Esophagus squamous epithelium (tissue), 5 donors: Measurements from ENCODE around the gene SNF8. TPM values are rescaled to one million over a fixed set of nuclear protein-coding genes. Genes with fewer than 3 reads are reported as not detected.
A peak's percentile ranks its signal among the peaks of the same experiment; 100 is the strongest.

Experiments used
- DNase-seq: peaks from one replicate; lab custom pipeline; 2025; lab: John Stamatoyannopoulos, UW
- H3K27ac ChIP-seq, 4 donors: fragments of 200-600 bp; sonication (generic); one replicate each; pipeline ENCODE4 v1.5.1; 2016 to 2019; ENCODE audit warnings: mild to moderate bottlenecking in 1 of 4
- H3K27me3 ChIP-seq, 4 donors: fragments of 200-600 bp; sonication (generic); 1 replicate in 3 of 4; 2 replicates in 1 of 4; pipeline versions ENCODE4 v1.5.1 to v1.6.0; 2017 to 2021; ENCODE audit warnings: antibody characterized with exemption in 1 of 4
- H3K36me3 ChIP-seq, 3 donors: fragments of 200-600 bp; sonication (generic); one replicate each; pipeline ENCODE4 v1.5.1; 2016 to 2019
- H3K4me1 ChIP-seq, 3 donors: fragments of 200-600 bp; sonication (generic); one replicate each; pipeline ENCODE4 v1.5.1; 2017 to 2019
- H3K4me3 ChIP-seq, 4 donors: fragments of 200-600 bp; sonication (generic); 1 replicate in 3 of 4; 2 replicates in 1 of 4; pipeline ENCODE4 v1.5.1; 2016 to 2019; ENCODE audit warnings: mild to moderate bottlenecking in 2 of 4, moderate library complexity in 1 of 4
- H3K9me3 ChIP-seq, 3 donors: fragments of 200-600 bp; sonication (generic); one replicate each; pipeline ENCODE4 v1.5.1; 2016 to 2019
- POLR2A ChIP-seq, 4 donors: fragments of 450-650 bp; IDR thresholded peaks; one replicate each; pipeline ENCODE4 v1.6.1; 2017; ENCODE audit warnings: antibody characterized with exemption in 4 of 4, mild to moderate bottlenecking in 4 of 4, moderate library complexity in 3 of 4
- WGBS, 2 donors: methylation state at CpG; one replicate each; pipeline ENCODE4 v1.1.5; 2018; 5-methylcytosine and 5-hydroxymethylcytosine counted together
- intact Hi-C: fragments of 100-400 bp; cut with DNase I; formaldehyde crosslinking; loops from one replicate; pipeline ENCODE4 v1.15.0; 2022
- total RNA-seq, 4 donors: library from RNA; depleted of rRNA; stranded (reverse); fragments of >200 nt; gene quantifications; one replicate each; pipeline ENCODE4 v1.1.0, GENCODE V29; 2016
- TF ChIP-seq, protein P1 (sequence below), 6 experiments: fragments of 450-650 bp in 4 of 6; fragments of 200-600 bp in 2 of 6; sonication (generic) in 2 of 6; IDR thresholded peaks; one replicate each; pipeline ENCODE4 v1.5.1; 2016 to 2019; ENCODE audit warnings: antibody characterized with exemption in 6 of 6, mild to moderate bottlenecking in 4 of 6, moderate library complexity in 4 of 6
- donor health status: DM: yes; HTN: yes; CAD: no.

SNF8 gene
- total RNA-seq, 4 donors from 2014 or later, result 39.0 to 64.7 (median 60.4) TPM

DNA sequence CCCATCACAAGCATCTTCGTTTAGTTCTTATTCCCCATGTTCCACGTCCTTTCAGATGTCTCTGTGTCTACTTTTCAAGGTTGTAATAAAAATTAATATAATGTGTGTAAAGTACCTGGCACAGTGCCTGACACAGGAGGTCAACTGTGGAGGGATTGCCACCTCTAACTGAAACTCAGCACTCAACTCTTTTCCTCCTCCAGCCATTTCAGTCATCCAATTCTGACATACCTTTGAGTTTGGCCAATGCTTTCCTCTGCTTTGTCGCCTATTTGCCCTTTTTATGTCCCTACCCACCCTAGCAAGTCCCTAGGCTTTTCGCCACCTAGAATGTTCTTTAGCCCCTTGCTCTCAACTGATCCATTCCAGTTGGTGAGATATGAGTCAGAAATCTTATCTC lies 34.9 kb downstream of the SNF8 start:
- intact Hi-C loops, result no loop called here
- peak overlapping the region in 3 of 4 donors; percentile 91 to 97 (median 96) for H3K27ac ChIP-seq

DNA sequence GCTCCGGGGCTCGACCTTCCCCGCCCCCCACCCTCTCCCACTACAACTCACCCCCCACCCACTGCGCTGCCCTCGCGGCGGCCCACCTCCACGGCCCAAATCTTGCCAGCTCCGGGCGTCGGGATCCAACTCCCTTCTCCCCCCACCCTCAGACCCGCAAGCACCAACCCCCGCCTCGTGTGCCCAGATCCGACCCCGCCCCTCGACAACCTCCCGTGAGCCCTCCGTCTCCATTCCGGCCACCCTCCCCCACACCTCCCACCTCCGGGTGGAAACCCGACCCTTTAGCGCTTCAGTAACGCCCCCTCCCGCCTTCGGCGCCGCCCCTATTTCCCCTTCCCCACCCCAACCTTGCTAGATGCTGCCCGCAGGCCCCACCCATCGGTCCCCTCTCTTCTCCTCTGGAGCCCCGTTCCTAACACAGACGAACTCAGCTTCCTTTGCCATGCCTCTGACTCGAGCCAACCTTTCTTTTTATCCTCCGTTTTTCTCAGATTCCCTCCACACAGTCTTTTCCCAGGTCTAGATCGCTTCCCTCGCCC lies 35.7 kb downstream of the SNF8 start:
- Histone ChIP-seq H3K36me3 (peaks cover 0 to 34% (median 0%) of the 10 kb centered on the region in 3 donors), H3K27me3 (no peaks in the 10 kb centered on the region), H3K9me3 (no peaks in the 10 kb centered on the region), H3K27ac (peak overlapping the region; percentile 91 to 97 (median 96)), H3K4me3 (peak overlapping the region; percentile 93 to 98 (median 97)), H3K4me1 (peaks cover 18 to 58% (median 36%) of the 10 kb centered on the region in 3 donors)
- WGBS, 2 donors, result 3% methylated on average over 13 of the region's 36 CpGs
- no peak for DNase-seq
- TF ChIP-seq, protein P1, sequence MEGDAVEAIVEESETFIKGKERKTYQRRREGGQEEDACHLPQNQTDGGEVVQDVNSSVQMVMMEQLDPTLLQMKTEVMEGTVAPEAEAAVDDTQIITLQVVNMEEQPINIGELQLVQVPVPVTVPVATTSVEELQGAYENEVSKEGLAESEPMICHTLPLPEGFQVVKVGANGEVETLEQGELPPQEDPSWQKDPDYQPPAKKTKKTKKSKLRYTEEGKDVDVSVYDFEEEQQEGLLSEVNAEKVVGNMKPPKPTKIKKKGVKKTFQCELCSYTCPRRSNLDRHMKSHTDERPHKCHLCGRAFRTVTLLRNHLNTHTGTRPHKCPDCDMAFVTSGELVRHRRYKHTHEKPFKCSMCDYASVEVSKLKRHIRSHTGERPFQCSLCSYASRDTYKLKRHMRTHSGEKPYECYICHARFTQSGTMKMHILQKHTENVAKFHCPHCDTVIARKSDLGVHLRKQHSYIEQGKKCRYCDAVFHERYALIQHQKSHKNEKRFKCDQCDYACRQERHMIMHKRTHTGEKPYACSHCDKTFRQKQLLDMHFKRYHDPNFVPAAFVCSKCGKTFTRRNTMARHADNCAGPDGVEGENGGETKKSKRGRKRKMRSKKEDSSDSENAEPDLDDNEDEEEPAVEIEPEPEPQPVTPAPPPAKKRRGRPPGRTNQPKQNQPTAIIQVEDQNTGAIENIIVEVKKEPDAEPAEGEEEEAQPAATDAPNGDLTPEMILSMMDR (IDR thresholded peaks at IDR 0.05), result no peak
- no peak for TF ChIP-seq POLR2A (IDR thresholded peaks at IDR 0.05)
- intact Hi-C loops, result no loop called here

More for the DNA sequence above, 34.9 kb downstream of the SNF8 start:
- DNase-seq, result no peak
- Histone ChIP-seq H3K27me3 (no peaks in the 10 kb centered on the region), H3K36me3 (peaks cover 0 to 43% (median 0%) of the 10 kb centered on the region in 3 donors), H3K9me3 (no peaks in the 10 kb centered on the region), H3K4me3 (peak overlapping the region; percentile 93 to 98 (median 97)), H3K4me1 (peaks cover 19 to 67% (median 39%) of the 10 kb centered on the region in 3 donors)
- WGBS, 2 donors, result 46 to 49% methylated on average over 4 of the region's 4 CpGs
- no peak for TF ChIP-seq POLR2A (IDR thresholded peaks at IDR 0.05)
- TF ChIP-seq, protein P1 (IDR thresholded peaks at IDR 0.05), result no peak

GRCh38 chr17:48908047-48908843 lies 36.4 kb downstream of the SNF8 start, which contains the start of gene UBE2Z:
Gene UBE2Z (plus strand): TSS chr17:48908407. CDS start chr17:48908504, 97 bp downstream.
- intact Hi-C loops, result no loop called here
- 2 to 3% methylated on average over 5 to 7 of the region's 81 CpGs for WGBS, 2 donors
- TF ChIP-seq, protein P1 (IDR thresholded peaks at IDR 0.05), result peak in 1 of 6 experiments; percentile 8
- TF ChIP-seq POLR2A (IDR thresholded peaks at IDR 0.05), result peak in 3 of 4 donors; percentile 60 to 89 (median 87)
- no peaks in the 10 kb centered on the region for H3K9me3 ChIP-seq
- no peaks in the 10 kb centered on the region for H3K27me3 ChIP-seq
- peak; percentile 70 for DNase-seq
- H3K36me3 ChIP-seq, result peaks cover 0 to 28% (median 0%) of the 10 kb centered on the region in 3 donors
- peak within 1 kb of the TSS; percentile 93 to 98 (median 97) for H3K4me3 ChIP-seq
- H3K4me1 ChIP-seq, result peaks cover 18 to 52% (median 31%) of the 10 kb centered on the region in 3 donors
- peak within 1 kb of the TSS; percentile 91 to 97 (median 96) for H3K27ac ChIP-seq

- Histone ChIP-seq H3K27ac (peak overlapping the region; percentile 91 to 97 (median 96)), H3K9me3 (no peaks in the 10 kb centered on the region), H3K36me3 (peaks cover 0 to 22% (median 0%) of the 10 kb centered on the region in 3 donors), H3K4me3 (peak overlapping the region; percentile 93 to 98 (median 97)), H3K27me3 (no peaks in the 10 kb centered on the region), H3K4me1 (peaks cover 18 to 46% (median 31%) of the 10 kb centered on the region in 3 donors)
- no peak for DNase-seq
- intact Hi-C loops, result no loop called here
- WGBS, 2 donors, result 0 to 27% methylated on average over 1 to 2 of the region's 2 CpGs
- TF ChIP-seq, protein P1 (IDR thresholded peaks at IDR 0.05), result no peak
- no peak for TF ChIP-seq POLR2A (IDR thresholded peaks at IDR 0.05)
Observed at GRCh38 chr17:48907713-48908046, 37.0 kb downstream of the SNF8 start.
